ENCODE results near the gene CACNG1.
"Not testable (repeated sequence)": the region's sequence is repeated elsewhere in the genome, so short reads cannot be mapped to it uniquely, and the experiment has no call there.

CACNG1 gene

DNA sequence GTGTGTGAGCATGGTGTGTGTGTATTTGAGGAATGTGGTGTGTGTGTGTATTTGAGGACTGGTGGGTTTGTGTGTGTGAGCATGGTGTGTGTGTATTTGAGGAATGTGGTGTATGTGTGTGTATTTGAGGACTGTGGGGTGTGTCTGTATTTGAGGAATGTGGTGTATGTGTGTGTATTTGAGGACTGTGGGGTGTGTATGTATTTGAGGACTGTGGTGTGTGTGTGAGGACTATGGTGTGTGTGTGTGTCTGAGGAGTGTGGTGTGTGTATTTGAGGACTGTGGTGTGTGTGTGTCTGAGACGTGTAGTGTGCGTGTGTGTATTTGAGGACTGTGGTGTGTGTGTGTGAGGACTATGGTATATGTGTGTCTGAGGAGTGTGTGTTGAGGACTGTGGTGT, 18.0 kb upstream of the CACNG1 start:
- no peak for DNase-seq

DNA sequence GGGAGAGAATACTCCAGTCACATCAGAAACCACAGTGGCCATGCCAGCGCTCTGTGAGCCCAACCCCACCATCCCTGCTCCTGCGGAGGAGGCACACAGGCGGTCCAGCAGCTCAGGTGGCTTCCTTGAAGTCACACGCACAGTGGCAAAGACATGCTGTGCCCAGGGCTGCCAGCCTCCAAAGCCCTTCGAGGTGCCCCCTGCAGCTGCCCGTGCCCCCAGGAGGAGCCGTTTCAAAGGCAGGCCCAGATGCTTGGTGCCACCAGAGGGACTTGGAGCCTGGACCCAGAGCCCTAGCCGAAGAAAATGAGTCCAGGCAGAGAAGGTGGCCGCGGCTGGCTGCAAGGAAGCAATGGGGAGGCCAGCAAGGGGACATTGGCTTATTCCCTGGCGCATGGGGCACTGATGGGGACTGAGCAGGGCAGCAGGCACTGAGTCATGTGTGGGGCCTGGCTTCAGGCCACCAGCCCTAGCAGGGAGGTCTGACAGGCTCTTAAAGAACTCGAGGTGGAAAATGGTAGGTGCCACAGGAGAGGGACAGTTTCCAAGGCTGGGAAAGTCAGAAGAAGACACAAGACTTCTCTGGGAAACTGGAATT, 17.2 kb upstream of the CACNG1 start:
- no peak for DNase-seq

DNA sequence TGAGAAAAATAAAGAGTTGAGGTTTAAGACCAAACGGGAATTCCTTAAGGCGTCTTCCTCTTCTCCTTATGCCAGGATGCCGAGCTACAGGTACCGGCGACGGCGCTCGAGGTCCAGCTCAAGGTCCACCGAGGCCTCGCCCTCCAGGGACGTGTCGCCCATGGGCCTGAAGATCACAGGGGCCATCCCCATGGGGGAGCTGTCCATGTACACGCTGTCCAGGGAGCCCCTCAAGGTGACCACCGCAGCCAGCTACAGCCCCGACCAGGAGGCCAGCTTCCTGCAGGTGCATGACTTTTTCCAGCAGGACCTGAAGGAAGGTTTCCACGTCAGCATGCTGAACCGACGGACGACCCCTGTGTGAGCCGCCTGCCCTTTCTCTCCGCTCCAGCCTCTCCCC, 13.7 kb upstream of the CACNG1 start:
- no peak for DNase-seq

DNA sequence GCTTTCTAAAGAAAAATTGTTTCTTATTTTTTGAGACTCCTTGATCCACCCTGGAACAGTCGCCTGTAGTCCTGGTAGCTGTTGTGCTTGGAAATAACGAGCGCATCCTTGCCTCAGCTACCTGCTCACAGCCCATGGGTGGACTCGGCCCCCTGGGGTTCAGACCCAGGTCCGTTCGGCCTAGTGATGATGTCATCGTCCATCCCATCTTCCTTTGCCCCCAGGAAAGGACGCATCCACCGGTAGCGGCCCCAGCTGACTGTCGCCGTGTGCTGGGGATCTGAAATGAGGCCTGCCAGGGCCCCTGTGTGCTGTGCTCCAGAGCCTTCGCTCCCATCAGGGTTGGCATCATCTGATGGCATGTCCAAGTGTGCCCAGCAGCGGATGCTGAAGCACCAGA, 12.0 kb upstream of the CACNG1 start:
- no peak for DNase-seq

DNA sequence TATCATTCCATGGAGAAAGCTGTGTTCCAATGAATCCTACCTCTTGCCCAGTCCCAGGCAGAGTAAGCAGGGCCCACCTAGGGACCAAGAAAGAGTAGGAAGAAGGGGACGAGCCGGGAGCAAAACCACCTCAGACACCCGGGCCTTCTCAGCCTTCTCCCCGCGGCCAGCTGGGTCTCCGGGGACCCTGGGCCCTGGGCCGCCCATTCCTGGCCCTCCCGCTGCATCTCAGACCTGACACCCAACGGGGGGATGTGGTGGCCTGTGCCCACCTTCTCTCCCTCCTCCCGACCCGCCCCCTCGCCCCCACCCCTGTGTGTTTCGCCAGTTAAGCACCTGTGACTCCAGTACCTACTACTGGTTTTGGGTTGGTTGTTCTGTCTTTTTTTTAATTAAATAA, 11.4 kb upstream of the CACNG1 start:
- DNase-seq, result no peak

DNA sequence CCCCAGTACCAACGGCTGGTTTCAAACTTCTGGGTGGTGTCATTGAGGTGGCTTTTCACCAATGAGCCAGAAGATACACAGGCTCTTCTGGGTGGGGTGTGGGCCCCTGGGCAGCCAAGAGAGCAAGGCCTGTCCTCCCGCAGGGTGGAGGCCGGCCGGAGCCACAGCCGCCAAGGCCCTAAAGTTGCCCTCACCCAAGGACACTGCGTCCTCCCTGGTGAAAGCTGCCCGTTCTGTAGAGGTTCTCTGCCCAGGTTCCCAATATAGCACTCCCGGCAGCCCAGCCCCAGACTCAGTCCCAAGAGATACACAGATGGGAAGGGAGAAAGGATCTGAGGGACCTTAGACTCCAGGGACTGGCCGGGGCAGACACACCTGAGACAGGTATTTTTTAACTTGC, 10.7 kb upstream of the CACNG1 start:
- no peak for DNase-seq

DNA sequence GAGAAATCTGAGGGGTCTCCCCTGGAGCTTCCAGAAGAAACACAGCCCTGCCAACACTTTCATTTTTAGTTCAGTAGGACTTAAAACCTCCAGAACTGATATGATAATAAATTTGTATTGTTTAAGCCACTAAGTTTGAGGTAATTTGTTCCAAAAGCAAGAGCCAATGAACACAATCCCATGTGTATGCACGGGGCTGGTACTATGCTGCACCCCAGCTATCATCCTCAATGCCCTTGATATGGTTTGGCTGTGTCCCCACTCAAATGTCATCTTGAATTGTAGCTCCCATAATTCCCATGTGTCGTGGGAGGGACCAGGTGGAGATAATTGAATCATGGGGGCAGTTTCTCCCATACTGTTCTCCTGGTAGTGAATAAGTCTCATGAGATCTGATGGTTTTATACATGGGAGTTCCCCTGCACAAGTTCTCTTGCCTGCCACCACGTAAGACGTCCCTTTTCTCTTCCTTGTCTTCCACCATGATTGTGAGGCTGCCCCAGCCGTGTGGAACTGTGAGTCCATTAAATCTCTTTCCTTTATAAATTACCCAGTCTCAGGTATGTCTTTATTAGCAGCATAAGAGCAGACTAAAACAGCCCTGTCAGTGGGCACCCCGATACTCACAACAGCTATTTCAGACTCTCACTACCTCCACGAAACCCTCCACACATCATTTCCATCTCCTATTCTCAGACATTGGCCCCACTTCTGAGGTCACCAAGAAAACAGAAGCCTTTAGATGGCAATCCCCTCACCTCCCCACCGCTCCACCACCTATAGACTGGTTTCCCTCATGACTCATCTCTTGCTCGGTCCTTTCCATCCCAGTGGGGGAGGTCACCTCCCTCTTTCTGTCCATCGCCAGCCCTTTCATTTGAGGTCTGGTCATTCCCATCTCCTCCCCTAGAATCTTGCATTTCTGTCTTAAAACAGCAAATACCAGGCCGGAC, 8.9 kb upstream of the CACNG1 start:
- DNase-seq, result no peak

DNA sequence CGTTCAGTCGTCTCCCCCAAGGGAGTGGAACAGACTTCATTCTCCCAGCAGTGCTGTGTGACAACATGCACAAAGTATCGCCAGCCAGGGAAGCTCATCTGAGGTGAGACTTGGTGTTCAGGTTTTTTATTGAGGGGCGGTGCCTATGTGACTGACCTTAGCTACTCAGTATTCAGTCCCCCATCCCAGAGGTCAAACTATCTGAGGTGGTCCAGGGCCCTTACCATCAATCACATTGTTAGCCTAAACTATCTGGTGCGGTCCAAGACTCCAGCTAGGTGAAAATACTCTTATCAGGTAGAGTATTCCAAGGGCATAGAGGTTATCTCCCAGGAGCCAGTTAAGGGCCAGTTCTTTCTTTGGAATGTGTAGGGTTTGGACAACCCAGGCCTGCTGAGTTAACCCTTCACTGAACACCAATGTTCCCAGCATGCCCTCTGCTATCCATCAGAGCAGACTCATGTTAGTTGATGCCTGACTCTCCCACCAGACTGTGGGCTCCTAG, 5.4 kb upstream of the CACNG1 start:
- DNase-seq, result no peak

DNA sequence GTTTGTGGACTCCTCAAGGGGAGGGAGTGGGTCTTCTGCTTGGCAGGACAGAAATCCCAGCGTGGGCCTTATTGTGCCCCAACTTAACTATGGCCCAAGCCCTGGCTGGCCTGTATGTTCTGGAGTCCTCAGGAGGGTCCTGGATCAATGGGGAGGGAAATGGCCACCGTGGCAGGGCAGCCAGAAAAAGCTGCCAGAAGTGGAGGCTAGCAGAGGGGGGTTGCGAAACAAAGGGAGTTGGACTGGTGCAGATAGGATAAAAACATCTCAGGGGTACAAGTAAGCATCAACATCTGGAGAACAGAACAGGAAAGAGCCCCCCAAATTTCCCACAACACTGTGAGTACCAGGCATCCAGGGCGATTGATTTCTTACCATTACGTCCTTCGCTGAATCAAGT, 3.7 kb upstream of the CACNG1 start:
- no peak for DNase-seq

DNA sequence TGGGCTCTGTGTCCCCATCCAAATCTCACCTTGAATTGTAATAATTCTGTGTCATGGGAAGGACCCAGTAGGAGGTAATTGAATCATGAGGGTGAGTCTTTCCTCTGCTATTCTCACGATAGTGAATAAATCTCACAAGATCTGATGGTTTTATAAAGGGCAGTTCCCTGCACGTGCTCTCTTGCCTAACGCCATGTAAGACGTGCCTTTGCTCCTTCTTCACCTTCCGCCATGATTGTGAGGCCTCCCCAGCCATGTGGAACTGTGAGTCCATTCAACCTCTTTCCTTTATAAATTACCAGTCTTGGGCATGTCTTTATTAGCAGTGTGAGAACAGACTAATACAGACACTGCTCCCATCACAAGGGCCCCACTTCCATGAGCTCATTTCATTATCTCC, 3.2 kb upstream of the CACNG1 start:
- DNase-seq, result not testable (repeated sequence)

DNA sequence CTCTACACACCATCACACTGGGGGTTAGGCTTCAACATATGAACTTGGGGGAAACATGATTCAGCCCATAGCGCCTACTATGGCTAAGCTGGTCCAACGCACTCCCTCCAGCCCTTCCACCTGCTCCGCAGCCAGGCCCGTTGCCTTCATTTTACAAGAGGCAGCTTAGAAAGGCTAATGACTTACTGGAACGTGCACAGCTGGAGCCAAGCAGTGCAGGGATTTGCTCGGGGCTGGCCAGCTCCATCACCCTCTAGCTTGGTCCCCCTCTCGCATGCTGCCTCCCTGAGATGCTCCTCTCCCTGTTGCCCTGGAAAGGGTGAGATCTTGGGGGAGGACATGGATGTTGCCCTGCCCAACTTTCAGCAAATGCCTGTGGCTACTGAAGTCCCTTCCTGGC, 2.8 kb upstream of the CACNG1 start:
- no peak for DNase-seq

DNA sequence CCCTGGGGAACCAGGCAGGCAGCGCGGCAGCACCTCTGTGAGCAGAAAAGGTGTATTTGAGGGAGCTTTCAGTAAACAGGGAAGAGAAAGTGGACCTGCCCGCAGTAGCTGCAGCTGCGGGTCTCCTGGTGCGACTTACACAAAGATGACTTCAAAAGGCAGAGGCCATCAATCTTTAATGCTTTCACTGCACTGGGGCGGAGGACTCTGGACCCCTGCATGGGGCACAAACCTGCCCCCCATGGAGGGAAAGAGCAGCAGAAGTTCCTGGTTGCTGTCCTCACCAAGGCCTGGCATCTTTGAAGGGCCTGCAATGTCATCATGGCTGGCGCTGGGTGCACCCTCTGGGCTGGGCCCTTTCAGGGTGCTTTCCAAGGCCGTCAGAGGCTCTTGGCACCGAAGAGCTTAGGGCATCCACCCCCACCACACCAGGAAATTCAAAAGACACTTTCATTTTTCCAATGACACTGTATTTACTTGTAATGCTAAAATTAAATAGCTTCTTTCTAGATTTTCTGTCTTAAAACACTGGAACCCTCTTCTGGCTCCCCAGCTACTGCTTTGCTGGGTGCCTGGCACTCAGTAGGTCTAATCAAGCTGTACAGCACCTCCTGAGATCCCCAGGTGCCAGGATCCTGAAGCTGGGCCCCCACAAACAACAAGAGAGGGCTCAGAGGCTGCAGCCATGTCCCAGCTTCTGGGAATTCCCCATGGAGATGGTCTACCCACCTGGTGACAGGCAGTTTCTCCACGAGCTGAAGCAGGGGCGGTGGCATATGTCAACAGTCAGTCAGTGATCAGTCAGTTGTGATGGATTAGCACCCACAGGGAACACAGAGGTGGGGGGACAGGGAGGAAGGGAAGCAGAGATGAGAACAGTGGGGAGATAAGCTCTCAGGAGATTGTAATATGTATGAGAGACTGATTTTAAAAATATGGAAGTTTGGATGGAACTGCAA, 2.1 kb upstream of the CACNG1 start:
- no peak for DNase-seq

DNA sequence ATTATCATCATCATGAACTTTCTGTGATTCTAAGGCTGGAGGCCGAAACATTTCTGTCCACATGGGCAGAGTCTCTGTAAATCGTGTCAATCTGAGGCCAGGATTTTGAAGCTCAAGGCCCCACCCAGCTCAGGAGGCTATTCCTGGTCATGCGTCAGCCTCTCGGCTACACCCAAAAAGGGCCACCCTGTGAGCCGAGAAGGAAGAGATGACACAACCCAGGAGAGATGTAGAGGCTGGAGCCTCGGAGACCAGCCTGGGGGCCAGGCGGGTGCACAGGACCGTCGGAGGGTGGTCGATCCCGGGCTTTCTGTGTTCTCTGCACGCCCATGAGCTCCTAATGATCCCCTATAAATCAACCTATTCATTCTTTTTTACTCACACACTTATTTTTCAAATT, 1.1 kb upstream of the CACNG1 start:
- DNase-seq, result no peak

DNA sequence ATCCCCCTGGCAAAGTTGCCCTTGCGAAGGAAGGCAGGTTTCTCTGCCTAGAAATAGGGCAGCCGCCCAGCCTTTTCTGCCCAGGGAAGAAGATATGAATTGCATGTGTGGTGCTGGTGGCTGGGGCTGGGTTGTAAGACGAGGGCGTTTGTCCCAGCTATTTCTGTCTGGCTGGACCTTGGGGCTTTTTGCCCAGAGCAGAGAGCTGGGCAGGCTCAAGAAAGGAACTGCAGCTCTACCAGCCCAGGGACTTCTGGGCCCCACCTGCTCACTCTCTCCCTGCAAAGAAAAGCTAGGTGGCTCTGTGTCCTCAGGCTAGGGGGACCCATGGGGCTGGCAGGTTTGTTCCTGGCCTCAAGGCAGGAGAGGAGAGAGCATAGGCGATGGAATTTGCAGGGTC, 586 bp downstream of the CACNG1 start:
- no peak for DNase-seq

DNA sequence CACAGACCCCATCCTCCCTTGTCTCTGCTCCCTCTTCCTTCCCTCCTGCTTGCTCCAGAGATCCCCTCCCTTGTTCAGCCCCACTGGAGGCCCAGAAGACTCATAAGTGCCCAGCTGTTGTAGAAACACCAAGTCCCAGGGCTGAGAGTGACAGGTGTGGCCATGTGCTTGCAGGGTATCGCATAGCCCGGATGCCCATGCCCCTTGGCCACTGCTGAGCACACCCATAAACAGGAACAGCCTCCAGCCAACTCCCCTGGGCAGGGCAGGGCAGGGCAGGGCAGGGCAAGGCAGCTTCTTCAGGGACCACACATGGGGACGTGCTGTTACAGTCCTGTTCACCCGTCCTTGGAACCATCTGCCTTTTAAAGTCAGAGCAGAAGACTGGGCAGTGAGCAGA, 2.0 kb downstream of the CACNG1 start:
- DNase-seq, result no peak

DNA sequence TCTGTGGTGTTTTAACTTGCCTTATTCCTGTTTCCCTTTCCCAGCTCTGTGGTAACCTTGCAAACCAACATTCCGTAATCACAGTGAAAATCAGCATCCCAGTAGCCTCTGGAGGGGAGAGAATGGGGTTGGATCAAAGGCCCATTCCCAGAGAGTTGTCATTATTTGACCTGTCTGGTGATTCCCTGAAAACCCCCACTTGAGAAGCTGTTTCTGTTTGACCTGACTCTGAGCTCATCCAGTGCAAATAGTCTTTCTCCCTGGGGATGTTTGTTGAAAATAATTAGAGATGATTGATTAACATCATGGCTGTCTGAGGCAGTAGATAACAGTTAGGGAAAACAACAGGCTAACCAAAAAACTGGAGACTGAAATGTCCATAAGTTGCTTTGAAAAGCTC, 3.0 kb downstream of the CACNG1 start:
- DNase-seq, result no peak

DNA sequence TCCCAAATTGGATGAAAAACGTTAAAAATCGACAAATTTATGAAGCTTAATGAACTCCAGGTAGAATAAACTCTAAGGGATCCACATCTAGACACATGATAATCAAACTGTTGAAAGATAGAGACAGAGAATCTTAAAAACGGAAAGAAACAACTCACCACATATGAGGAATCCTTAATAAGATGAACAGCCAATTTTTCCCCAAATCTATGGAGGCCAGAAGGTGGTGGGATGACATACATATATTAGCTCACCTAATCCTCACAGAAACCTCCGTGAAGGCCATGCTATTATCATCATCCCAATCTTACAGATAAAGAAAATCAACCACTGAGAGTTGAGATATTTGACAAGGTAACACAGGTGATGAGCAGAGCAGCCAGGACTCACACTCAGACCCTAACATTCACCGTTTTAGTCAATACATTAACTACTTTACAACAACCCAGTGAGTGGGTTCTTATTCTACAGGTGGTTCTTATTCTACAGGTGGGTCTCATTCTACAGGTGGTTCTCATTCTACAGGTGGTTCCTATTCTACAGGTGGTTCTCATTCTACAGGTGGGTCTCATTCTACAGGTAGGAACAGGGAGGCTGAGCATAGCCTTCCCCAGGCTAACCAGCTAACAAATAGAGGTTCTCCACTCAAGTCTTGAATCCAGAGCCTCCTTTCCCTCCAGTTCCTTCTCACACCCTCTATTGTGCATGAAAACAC, 4.8 kb downstream of the CACNG1 start:
- DNase-seq, result no peak

DNA sequence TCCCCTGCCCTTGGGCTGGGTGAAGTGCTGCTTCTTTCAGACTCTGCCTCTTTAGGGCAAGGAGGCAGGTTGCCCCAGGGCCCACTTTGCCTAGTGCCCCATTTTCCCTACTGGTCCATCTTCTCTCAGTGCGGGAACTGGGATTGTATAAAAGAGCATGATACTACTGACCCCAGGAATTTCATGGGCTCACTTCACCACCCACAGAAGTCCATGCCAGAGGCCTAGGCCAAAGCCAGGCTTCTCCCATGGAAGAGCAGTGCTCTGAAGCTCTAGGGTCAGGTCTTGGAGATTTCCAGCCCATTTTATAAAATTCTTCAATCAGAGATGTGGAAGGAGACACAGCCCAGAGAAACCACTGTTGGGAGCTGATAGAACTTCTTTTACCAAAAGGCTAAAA, 5.7 kb downstream of the CACNG1 start:
- DNase-seq, result no peak

DNA sequence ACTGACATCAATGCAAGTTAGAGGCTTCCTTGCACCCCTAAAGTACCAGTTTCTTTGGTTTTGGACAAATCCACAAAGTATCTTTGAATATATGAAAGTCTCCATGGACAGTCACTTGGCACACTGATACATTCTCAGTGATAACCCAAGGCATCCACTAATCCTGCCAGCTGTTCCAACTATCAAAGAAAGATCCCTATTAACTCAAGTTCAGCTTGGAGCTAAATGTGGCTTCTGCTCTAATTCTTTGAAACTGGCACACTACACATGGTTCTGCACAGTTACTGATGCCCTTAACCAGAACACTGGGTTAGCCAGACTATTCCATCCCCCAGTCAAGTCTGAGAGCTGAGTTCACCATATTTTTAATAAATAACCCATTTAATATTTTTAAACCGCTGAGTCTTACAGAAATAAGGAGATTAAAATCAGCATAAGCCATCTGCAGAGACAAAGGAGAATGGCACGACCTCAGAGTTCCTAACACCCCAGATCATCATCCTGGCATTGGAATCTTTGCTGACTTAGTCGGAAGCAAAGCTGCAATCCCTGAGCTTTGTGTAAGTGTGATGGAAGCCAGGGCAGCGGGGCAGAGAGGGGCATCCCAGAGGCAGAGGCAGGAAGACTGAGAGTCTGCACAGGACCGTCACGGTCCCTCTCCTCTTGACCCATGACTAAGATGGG, 6.3 kb downstream of the CACNG1 start:
- no peak for DNase-seq

DNA sequence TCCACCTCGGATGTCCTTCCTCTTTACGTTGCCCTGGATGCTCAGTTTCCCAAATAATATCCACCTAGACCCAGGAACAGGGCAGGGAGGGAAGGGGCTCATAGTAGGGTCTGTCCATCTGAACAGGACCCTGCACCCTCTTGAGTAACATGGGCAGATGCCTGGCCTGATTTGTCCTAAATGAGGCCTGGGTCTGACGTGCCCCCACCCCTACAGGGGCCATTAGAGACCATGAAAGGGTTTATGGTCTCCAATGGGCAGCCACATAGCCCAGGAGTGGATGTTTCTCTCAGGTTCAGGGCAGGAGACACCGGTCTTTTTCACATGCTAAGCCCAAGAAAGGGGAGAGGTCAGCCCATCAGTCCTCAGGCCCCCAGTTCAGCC, 6.8 kb downstream of the CACNG1 start:
- DNase-seq, result no peak

DNA sequence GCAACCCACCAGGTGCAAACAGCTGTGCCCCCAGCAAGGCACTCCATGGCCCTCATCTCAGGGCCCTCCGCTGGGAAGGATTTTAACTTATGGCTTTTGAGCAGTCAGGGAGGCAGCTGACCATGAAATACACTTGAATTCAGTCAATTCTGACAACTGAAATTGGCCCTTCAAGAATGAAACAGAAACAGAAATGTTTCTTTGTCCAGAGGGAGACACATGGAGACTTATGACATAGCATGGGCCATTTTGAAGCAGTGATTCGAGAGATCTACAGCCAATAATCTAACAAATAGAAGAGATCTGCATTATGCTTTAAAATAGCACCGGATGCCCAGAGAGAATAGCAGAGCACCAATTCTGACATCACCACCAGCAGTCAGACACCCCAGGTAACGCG, 7.5 kb downstream of the CACNG1 start:
- no peak for DNase-seq

All from kidney glomerular epithelial cell (primary cell).